Measurements from ENCODE around the gene ZFAND4.

The ZFAND4 gene

DNA sequence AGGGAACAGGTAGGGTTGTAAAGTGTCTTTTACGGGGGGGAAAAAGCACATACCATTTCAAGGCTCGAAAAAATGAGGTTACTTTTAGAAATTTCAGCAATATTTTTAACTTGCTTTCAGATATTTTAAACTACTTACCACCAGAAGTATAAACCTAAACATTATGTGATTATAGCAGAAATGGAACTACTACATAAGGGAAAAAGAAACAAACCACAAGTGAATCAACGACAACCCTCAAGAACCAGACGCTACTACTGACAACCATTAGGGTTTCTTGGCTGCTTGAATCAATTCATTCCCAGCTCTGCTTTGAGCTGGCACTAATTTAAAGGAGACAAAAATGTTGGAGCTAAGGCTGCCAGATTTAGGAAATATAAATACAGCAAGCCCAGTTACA is 80.1 kb downstream of the ZFAND4 start:
- Histone ChIP-seq H3K27me3 (ENCODE audit: low read length) (no peaks in the 10 kb centered on the region), H2AFZ (ENCODE audit: low read depth, low read length, severe bottlenecking) (no peak overlapping the region), H3K4me2 (ENCODE audit: low read depth, low read length, poor library complexity, severe bottlenecking) (peak overlapping the region; percentile 64), H3K9ac (ENCODE audit: low read length) (no peak overlapping the region), H3K36me3 (ENCODE audit: low read length) (0 out of 2 replicates have a peak, but pooled peaks cover 3% of the 10 kb centered on the region), H3K79me2 (ENCODE audit: insufficient read depth, low read length) (no peaks in the 10 kb centered on the region), H3K9me2 (replicated peaks; ENCODE audit: insufficient read depth, low read length) (no peaks in the 10 kb centered on the region), H3K27ac (ENCODE audit: low read depth, low read length) (no peak overlapping the region), H3K4me3 (ENCODE audit: insufficient read depth, low read length, poor library complexity, severe bottlenecking) (no peak overlapping the region), H3F3A (ENCODE audit: insufficient read depth) (peaks cover 7% of the 10 kb centered on the region; the same call in 1 of the 2 replicates), H3K9me3 (ENCODE audit: insufficient read depth, low read length) (peaks cover 9% of the 10 kb centered on the region; the same call in 1 of the 2 replicates), H4K20me1 (ENCODE audit: low read depth, low read length) (no peaks in the 10 kb centered on the region; the same call in 1 of the 2 replicates)
- TF ChIP-seq CTCF (IDR thresholded peaks at IDR 0.05; ENCODE audit: insufficient read depth, low read length, poor library complexity, severe bottlenecking) (no peak), EZH2phosphoT487 (conservative IDR thresholded peaks at IDR 0.05; ENCODE audit: low read length) (no peak)

DNA sequence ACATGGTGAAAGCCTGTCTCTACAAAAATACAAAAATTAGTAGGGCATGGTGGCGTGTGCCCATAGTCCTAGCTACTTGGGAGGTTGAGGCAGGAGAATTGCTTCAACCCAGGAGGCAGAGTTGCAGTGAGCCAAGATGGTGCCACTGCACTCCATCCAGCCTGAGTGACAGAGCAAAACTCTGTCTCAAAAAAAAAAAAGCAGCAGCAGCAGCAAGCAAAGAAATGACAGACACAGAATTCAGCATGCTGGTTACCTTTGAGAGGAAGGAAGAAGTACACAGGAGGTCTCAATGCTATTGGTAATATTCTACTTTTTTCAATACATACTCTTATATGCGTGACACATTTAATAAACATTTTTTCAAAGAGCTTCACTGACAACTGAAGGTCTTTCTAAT is 81.3 kb downstream of the ZFAND4 start:
- Histone ChIP-seq H3F3A (ENCODE audit: insufficient read depth) (peaks cover 7% of the 10 kb centered on the region; the same call in 1 of the 2 replicates), H4K20me1 (ENCODE audit: low read depth, low read length) (no peaks in the 10 kb centered on the region; the same call in 1 of the 2 replicates), H3K9me3 (ENCODE audit: insufficient read depth, low read length) (peaks cover 9% of the 10 kb centered on the region; the same call in 1 of the 2 replicates), H3K27ac (ENCODE audit: low read depth, low read length) (no peak overlapping the region), H3K4me3 (ENCODE audit: insufficient read depth, low read length, poor library complexity, severe bottlenecking) (no peak overlapping the region), H3K9ac (ENCODE audit: low read length) (no peak overlapping the region), H3K79me2 (ENCODE audit: insufficient read depth, low read length) (no peaks in the 10 kb centered on the region), H2AFZ (ENCODE audit: low read depth, low read length, severe bottlenecking) (no peak overlapping the region), H3K4me2 (ENCODE audit: low read depth, low read length, poor library complexity, severe bottlenecking) (no peak overlapping the region), H3K9me2 (replicated peaks; ENCODE audit: insufficient read depth, low read length) (no peaks in the 10 kb centered on the region), H3K27me3 (ENCODE audit: low read length) (no peaks in the 10 kb centered on the region), H3K36me3 (ENCODE audit: low read length) (peaks cover 10% of the 10 kb centered on the region; the same call in 1 of the 2 replicates)
- TF ChIP-seq CTCF (IDR thresholded peaks at IDR 0.05; ENCODE audit: insufficient read depth, low read length, poor library complexity, severe bottlenecking), result no peak

DNA sequence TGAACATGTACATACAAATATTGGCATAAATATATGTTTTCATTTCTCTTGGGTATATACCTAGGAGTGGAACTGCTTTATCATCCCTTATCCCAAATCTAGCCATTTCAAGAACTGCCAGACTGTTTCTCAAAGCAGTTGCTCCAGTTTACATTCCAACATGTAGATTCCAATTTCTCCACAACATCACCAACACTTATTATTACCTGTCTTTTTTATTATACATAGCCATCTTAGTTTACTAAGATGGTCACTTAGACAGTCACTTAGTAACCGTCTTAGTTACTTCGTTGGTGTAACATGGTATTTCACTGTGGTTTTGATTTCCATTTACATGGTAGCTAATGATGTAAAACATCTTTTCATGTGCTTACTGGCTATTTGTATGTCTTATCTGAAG is 82.7 kb downstream of the ZFAND4 start:
- Histone ChIP-seq H3K4me3 (ENCODE audit: insufficient read depth, low read length, poor library complexity, severe bottlenecking) (no peak overlapping the region), H3K9me2 (replicated peaks; ENCODE audit: insufficient read depth, low read length) (no peaks in the 10 kb centered on the region), H3K9ac (ENCODE audit: low read length) (no peak overlapping the region), H3K27me3 (ENCODE audit: low read length) (no peaks in the 10 kb centered on the region), H3K4me2 (ENCODE audit: low read depth, low read length, poor library complexity, severe bottlenecking) (no peak overlapping the region), H3F3A (ENCODE audit: insufficient read depth) (peaks cover 7% of the 10 kb centered on the region; the same call in 1 of the 2 replicates), H4K20me1 (ENCODE audit: low read depth, low read length) (no peaks in the 10 kb centered on the region; the same call in 1 of the 2 replicates), H3K79me2 (ENCODE audit: insufficient read depth, low read length) (no peaks in the 10 kb centered on the region), H3K36me3 (ENCODE audit: low read length) (peaks cover 10% of the 10 kb centered on the region; the same call in 1 of the 2 replicates), H3K9me3 (ENCODE audit: insufficient read depth, low read length) (peaks cover 9% of the 10 kb centered on the region; the same call in 1 of the 2 replicates), H3K27ac (ENCODE audit: low read depth, low read length) (no peak overlapping the region), H2AFZ (ENCODE audit: low read depth, low read length, severe bottlenecking) (no peak overlapping the region)
- TF ChIP-seq CTCF (IDR thresholded peaks at IDR 0.05; ENCODE audit: insufficient read depth, low read length, poor library complexity, severe bottlenecking) (no peak), EZH2phosphoT487 (conservative IDR thresholded peaks at IDR 0.05; ENCODE audit: low read length) (no peak)
